ENCODE results near the gene GRIK4.

DNA sequence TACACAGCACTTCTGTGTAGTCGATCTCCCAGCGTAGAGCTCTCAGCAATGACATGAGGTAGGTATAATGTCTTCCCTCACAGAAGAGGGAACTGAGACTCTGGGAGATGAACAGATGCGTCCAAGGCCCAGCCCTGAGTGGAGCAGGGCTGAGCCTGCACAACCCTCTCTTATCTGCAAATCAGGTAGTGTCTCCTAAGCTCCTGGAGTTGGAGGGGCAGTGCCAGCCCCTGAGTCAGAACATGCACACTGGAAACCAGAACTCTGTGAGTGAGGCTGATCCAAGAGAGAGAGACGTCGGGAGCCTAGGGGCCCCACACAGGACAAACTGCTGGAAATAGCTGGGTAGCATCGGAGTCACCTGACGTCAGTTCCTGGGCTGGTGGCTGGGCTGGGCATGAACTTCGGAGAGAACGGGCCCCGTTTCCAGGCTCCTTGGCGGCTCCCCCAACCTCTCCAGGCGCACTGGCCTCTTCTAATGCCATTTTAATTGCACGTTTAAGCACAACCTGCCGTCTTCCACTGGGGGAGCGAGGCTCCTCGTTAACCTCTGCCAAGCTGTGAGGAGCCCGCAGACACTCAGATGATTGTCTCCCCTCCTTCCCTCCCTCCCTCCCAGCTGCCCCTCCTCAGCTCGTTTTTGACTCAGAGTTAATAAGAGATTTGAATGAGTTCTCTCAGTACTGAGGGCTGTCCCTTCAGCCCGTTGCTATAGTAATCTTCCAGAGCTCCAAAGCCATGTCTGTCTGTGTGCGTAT lies 321.1 kb downstream of the GRIK4 start:
- TF ChIP-seq CTCF (IDR thresholded peaks at IDR 0.05) (no peak), POLR2A (IDR thresholded peaks at IDR 0.05) (no peak), EP300 (IDR thresholded peaks at IDR 0.05) (no peak), POLR2AphosphoS5 (IDR thresholded peaks at IDR 0.05) (no peak)
